Measurements from ENCODE around the gene MYD88. TPM values are rescaled to one million over a fixed set of nuclear protein-coding genes. Genes with fewer than 3 reads are reported as not detected.

MYD88 gene
- total and polyA plus RNA-seq, 8 donors = 7.2 to 20.2 (median 9.9) TPM

DNA sequence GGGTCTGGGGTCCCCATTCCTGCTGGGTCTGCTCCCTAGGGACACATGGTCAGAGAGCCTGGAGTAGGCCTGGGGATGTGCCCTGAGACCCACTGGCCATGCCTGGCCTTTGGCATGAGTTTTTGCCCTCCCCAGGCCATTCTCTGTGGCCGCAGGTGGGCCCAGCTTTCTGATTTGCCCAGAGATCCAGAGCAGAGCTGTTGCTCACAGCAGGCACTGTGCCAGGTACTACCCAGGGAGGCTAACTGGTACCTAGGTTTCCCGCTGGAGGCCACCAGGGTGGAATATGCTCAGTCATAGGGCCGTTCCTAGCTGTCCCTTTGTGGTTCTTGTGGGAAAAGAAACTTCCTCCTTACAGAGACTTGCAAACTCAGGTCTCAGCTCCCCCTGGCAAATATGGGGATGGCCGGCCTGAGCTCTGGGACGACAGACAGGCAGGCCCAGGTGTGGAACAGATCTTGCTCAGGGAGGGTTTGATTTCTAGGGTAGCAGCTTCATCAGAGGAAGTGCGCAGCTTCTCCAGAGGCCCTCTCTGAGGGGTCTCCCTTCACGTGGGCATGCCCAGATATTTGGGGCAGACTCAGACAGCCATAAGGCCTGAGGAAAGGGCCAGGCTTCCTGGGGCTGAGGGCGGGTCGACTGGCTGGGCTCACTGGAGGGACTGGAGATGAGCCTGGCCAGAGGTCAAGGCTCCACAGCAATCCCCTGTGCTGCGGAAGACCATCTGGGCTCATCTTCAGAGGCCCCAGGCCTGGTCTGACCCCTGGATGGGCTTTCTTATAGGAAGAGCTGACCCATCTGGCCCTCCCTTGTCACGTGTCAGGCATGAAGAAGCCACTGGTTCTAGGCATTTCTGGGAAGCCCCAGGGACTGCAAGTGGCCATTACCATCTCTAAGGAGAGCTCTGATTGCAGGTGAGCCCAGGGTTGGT lies 29.5 kb upstream of the MYD88 start:
- Histone ChIP-seq H3K36me3 (no peaks in the 10 kb centered on the region), H3K27ac (no peak overlapping the region), H3K9me3 (no peaks in the 10 kb centered on the region), H3K4me1 (no peaks in the 10 kb centered on the region), H3K27me3 (no peaks in the 10 kb centered on the region), H3K4me3 (no peak overlapping the region)
- DNase-seq (peak in 3 of 6 donors; percentile 6 to 44 (median 31)), FAIRE-seq (no peak), ATAC-seq (peak in 2 of 4 donors; percentile 14 to 26)
- TF ChIP-seq, protein P1, sequence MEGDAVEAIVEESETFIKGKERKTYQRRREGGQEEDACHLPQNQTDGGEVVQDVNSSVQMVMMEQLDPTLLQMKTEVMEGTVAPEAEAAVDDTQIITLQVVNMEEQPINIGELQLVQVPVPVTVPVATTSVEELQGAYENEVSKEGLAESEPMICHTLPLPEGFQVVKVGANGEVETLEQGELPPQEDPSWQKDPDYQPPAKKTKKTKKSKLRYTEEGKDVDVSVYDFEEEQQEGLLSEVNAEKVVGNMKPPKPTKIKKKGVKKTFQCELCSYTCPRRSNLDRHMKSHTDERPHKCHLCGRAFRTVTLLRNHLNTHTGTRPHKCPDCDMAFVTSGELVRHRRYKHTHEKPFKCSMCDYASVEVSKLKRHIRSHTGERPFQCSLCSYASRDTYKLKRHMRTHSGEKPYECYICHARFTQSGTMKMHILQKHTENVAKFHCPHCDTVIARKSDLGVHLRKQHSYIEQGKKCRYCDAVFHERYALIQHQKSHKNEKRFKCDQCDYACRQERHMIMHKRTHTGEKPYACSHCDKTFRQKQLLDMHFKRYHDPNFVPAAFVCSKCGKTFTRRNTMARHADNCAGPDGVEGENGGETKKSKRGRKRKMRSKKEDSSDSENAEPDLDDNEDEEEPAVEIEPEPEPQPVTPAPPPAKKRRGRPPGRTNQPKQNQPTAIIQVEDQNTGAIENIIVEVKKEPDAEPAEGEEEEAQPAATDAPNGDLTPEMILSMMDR (IDR thresholded peaks at IDR 0.05) = no peak
- intact Hi-C loops (cut with DNase I) = no loop called here
- 80 to 87% methylated on average over 11 of the region's 11 CpGs for WGBS, 2 donors

DNA sequence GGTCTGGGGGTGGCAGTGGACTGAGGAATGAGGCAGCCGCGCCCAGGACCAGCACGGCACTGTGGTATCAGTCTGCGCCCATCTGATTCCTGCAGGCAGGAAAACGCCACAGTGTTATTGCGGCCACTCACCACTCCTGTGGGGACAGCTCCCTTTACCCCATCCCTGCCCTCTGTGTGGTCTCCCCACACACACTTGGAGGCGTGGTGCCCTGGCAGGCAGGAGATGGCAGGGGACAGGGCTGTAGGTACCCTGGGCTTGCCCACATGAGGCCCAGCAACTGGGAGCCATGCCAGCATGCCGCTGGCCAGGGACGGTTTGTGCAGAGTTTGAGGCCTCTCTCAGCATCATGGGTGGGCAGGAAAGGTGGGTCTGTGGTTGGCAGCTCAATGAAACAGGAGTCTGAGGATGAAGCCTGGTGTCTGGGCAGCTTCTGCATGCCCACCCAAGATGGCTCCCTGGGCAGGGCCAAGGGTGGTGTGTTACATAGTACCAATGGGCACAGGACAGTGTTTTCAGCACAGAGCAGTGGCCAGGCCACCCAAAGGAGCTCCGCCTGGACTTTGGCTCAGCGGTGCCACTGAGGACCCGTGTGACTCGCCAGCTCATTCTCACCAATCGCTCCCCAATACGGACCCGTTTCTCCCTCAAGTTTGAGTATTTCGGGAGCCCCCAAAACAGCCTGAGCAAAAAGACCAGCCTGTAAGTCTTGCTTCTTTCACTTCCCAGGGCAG lies 28.7 kb upstream of the MYD88 start:
- 90 to 92% methylated on average over 17 of the region's 17 CpGs for WGBS, 2 donors
- intact Hi-C loops (cut with DNase I) = loop anchor here in 1 of 3 donors (10.0 kb wide), 2 partner anchors 255 to 375 kb away; no protein-coding TSS in a partner anchor
- peak in 3 of 6 donors; percentile 7 to 49 (median 47) for DNase-seq
- ATAC-seq = no peak
- H3K9me3 ChIP-seq = no peaks in the 10 kb centered on the region
- no peaks in the 10 kb centered on the region for H3K4me1 ChIP-seq
- TF ChIP-seq, protein P1 (IDR thresholded peaks at IDR 0.05) = no peak
- H3K4me3 ChIP-seq = no peak overlapping the region
- no peak for FAIRE-seq
- H3K27ac ChIP-seq = no peak overlapping the region
- no peaks in the 10 kb centered on the region for H3K36me3 ChIP-seq
- no peaks in the 10 kb centered on the region for H3K27me3 ChIP-seq

DNA sequence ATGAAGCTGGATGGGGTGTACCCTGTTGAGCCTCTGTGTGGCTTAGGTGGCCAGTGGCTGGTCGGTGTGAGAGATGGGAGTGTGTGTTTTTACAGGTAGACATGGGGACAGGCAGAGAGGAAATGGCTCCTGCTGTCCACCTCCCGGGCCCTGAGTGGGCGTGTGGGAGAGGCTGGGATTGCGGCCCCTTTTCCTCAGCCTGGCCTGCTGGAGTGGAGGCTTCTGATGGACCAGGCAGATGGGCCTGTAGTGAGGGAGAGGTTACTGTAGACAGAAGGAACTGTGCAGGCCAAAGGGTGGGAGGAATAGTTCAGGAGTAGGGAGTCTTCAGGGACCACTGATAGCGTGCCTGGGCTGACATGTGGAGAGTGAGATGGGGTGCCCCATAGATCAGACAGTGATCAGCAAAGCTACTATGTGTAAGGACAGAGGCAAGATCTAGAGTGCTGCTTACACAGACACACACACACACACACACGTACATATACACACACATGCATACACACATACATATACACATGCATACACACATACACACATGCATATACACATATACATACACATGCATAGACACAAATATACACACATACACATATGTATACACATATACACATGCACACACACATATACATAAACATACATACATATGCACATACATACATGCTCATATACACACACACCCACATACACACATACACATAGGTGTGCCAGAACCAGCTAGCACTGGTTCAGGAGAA lies 28.0 kb upstream of the MYD88 start:
- ATAC-seq (no peak), DNase-seq (no peak), FAIRE-seq (no peak)
- no peaks in the 10 kb centered on the region for H3K4me1 ChIP-seq
- H3K27me3 ChIP-seq = no peaks in the 10 kb centered on the region
- no peak overlapping the region for H3K27ac ChIP-seq
- TF ChIP-seq, protein P1 (IDR thresholded peaks at IDR 0.05) = no peak
- no peak overlapping the region for H3K4me3 ChIP-seq
- WGBS, 2 donors = 83 to 92% methylated on average over 6 of the region's 6 CpGs
- intact Hi-C loops (cut with DNase I) = loop anchor here in 1 of 3 donors (10.0 kb wide), 2 partner anchors 256 to 374 kb away; no protein-coding TSS in a partner anchor
- no peaks in the 10 kb centered on the region for H3K9me3 ChIP-seq
- H3K36me3 ChIP-seq = no peaks in the 10 kb centered on the region

DNA sequence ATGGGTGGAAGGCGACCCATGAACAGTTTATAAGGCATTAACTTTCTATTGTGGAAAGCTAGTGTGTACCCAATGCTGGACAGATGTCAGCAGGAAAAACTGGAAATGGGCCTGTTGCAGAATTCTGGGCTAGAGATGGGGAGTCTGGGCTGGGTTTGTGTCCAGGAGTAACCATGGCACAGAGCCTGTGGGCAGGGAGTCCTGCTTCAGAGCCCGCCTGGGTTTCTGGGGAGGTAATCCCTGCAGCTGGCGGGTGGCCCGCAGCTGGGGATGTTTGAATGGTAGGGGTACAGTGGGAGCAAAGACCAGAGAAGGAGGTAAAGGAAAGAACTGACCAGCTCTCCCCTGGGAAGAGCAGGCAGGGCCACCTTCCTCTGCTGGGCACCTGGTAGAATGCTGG lies 27.3 kb upstream of the MYD88 start:
- Histone ChIP-seq H3K4me3 (no peak overlapping the region), H3K27ac (no peak overlapping the region), H3K9me3 (no peaks in the 10 kb centered on the region), H3K36me3 (no peaks in the 10 kb centered on the region), H3K27me3 (no peaks in the 10 kb centered on the region), H3K4me1 (no peaks in the 10 kb centered on the region)
- WGBS, 2 donors = 89 to 95% methylated on average over 4 of the region's 4 CpGs
- ATAC-seq (no peak), DNase-seq (peak in 2 of 6 donors; percentile 6 to 23), FAIRE-seq (no peak)
- intact Hi-C loops (cut with DNase I) = loop anchor here in 1 of 3 donors (10.0 kb wide), 2 partner anchors 256 to 374 kb away; no protein-coding TSS in a partner anchor
- TF ChIP-seq, protein P1 (IDR thresholded peaks at IDR 0.05) = no peak
